ENCODE results near the gene KRTAP9-9. TPM values are rescaled to one million over a fixed set of nuclear protein-coding genes. Genes with fewer than 3 reads are reported as not detected.
"Not testable (repeated sequence)": the region's sequence is repeated elsewhere in the genome, so short reads cannot be mapped to it uniquely, and the experiment has no call there.

Gene KRTAP9-9
- total RNA-seq (not detected), total RNA-seq (0 reads per million in 172 experiments)
- not detected for polyA plus RNA-seq (2013, experiment 1 of 2)
- polyA plus RNA-seq (2013, experiment 2 of 2) = not detected

- CTCF ChIA-PET = interaction anchor here (0.9 kb wide), 1 partner anchor 31 kb away, joined by 3 read pairs; no protein-coding TSS in a partner anchor
- H3K27me3 ChIP-seq (ENCODE audit: control insufficient read depth in 1 of 2, insufficient read depth in 2 of 2, low read length in 2 of 2); H3K9me3 ChIP-seq (ENCODE audit: control insufficient read depth in 1 of 2, insufficient read depth in 1 of 2, low read length in 2 of 2); DNase-seq; H3K4me1 Mint-ChIP-seq (ENCODE audit: low read depth); H3K36me3 Mint-ChIP-seq (ENCODE audit: low read depth); H3K4me3 ChIP-seq (ENCODE audit: low read length); H3K9me3 Mint-ChIP-seq; POLR2A ChIA-PET; intact Hi-C loops (cut with DNase I, micrococcal nuclease); H3K36me3 ChIP-seq (ENCODE audit: insufficient read depth, low read length); ATAC-seq (ENCODE audit: poor library complexity); H3K27ac ChIP-seq (ENCODE audit: low read depth in 1 of 2, low read length in 2 of 2); H3K27ac Mint-ChIP-seq; H3K4me3 Mint-ChIP-seq; H3K4me1 ChIP-seq (ENCODE audit: insufficient read depth, low read length): not testable (repeated sequence)
- peaks cover 24% of the 10 kb centered on the region for H3K27me3 Mint-ChIP-seq
These were observed at the start of gene KRTAP9-9 for GRCh38 chr17:41255381-41256290. TSS of gene KRTAP9-9 (plus strand) at chr17:41255384.

GRCh38 chr17:41211845-41212466, 43.2 kb upstream of the KRTAP9-9 start:
- intact Hi-C loops (cut with DNase I, micrococcal nuclease) = no loop called here
- no peaks in the 10 kb centered on the region for H3K4me1 ChIP-seq (ENCODE audit: insufficient read depth, low read length)
- DNase-seq (no peak), ATAC-seq (ENCODE audit: poor library complexity) (no peak)
- no peaks in the 10 kb centered on the region for H3K27me3 ChIP-seq (ENCODE audit: control insufficient read depth in 1 of 2, insufficient read depth in 2 of 2, low read length in 2 of 2)
- Mint-ChIP-seq H3K4me3 (no peak overlapping the region), H3K9me3 (no peaks in the 10 kb centered on the region), H3K4me1 (ENCODE audit: low read depth) (peaks cover 13% of the 10 kb centered on the region), H3K36me3 (ENCODE audit: low read depth) (no peaks in the 10 kb centered on the region), H3K27me3 (peaks cover 31% of the 10 kb centered on the region), H3K27ac (no peak overlapping the region)
- H3K27ac ChIP-seq (ENCODE audit: low read depth in 1 of 2, low read length in 2 of 2) = no peak overlapping the region
- CTCF ChIA-PET = no interaction called here
- no peaks in the 10 kb centered on the region for H3K36me3 ChIP-seq (ENCODE audit: insufficient read depth, low read length)
- H3K4me3 ChIP-seq (ENCODE audit: low read length) = no peak overlapping the region
- TF ChIP-seq CTCF (IDR thresholded peaks at IDR 0.05) = no peak
- POLR2A ChIA-PET = no interaction called here
- H3K9me3 ChIP-seq (ENCODE audit: control insufficient read depth in 1 of 2, insufficient read depth in 1 of 2, low read length in 2 of 2) = peaks cover 0 to 7% of the 10 kb centered on the region in 2 experiments

GRCh38 chr17:41212524-41213169, 42.5 kb upstream of the KRTAP9-9 start:
- peaks cover 13% of the 10 kb centered on the region for H3K4me1 Mint-ChIP-seq (ENCODE audit: low read depth)
- intact Hi-C loops (cut with DNase I, micrococcal nuclease) = no loop called here
- H3K27ac ChIP-seq (ENCODE audit: low read depth in 1 of 2, low read length in 2 of 2) = no peak overlapping the region
- ChIA-PET POLR2A (no interaction called here), CTCF (no interaction called here)
- peaks cover 0 to 7% of the 10 kb centered on the region in 2 experiments for H3K9me3 ChIP-seq (ENCODE audit: control insufficient read depth in 1 of 2, insufficient read depth in 1 of 2, low read length in 2 of 2)
- ATAC-seq (ENCODE audit: poor library complexity) (no peak), DNase-seq (no peak)
- peaks cover 31% of the 10 kb centered on the region for H3K27me3 Mint-ChIP-seq
- H3K4me3 ChIP-seq (ENCODE audit: low read length) = no peak overlapping the region
- no peaks in the 10 kb centered on the region for H3K36me3 ChIP-seq (ENCODE audit: insufficient read depth, low read length)
- no peak overlapping the region for H3K27ac Mint-ChIP-seq
- H3K4me1 ChIP-seq (ENCODE audit: insufficient read depth, low read length) = no peaks in the 10 kb centered on the region
- no peak overlapping the region for H3K4me3 Mint-ChIP-seq
- no peak for TF ChIP-seq CTCF (IDR thresholded peaks at IDR 0.05)
- no peaks in the 10 kb centered on the region for H3K9me3 Mint-ChIP-seq
- no peaks in the 10 kb centered on the region for H3K36me3 Mint-ChIP-seq (ENCODE audit: low read depth)
- H3K27me3 ChIP-seq (ENCODE audit: control insufficient read depth in 1 of 2, insufficient read depth in 2 of 2, low read length in 2 of 2) = no peaks in the 10 kb centered on the region
